BLaER1 treated with 17β-estradiol and CSF1 and Interleukin-3, amounts not matched to agents 10 nM and 100 nM (cell line): ENCODE results near the gene ASIC2.

Experiments used
- H3K27ac ChIP-seq, 11 experiments: shearing (Covaris generic); formaldehyde crosslinking; 2 replicates each; pipeline ENCODE4 v1.8.1; 2022
- H3K27me3 ChIP-seq, 11 experiments: shearing (Covaris generic); formaldehyde crosslinking; 2 replicates each; pipeline ENCODE4 v1.8.1; 2022
- H3K36me3 ChIP-seq, 11 experiments: shearing (Covaris generic); formaldehyde crosslinking; 2 replicates each; pipeline ENCODE4 v1.8.1; 2022
- H3K4me1 ChIP-seq, 10 experiments: shearing (Covaris generic); formaldehyde crosslinking; 2 replicates each; pipeline ENCODE4 v1.8.1; 2022
- H3K4me2 ChIP-seq, 11 experiments: shearing (Covaris generic); formaldehyde crosslinking; 2 replicates each; pipeline ENCODE4 v1.8.1; 2022
- H3K4me3 ChIP-seq, 10 experiments: shearing (Covaris generic); formaldehyde crosslinking; 2 replicates each; pipeline ENCODE4 v1.8.1; 2022
- H3K9ac ChIP-seq, 11 experiments: shearing (Covaris generic); formaldehyde crosslinking; 2 replicates each; pipeline ENCODE4 v1.8.1; 2022
- H3K9me3 ChIP-seq, 11 experiments: shearing (Covaris generic); formaldehyde crosslinking; replicated peaks in 1 of 11; 2 replicates each; pipeline ENCODE4 v1.8.1; 2022
- H4K20me1 ChIP-seq, 11 experiments: shearing (Covaris generic); formaldehyde crosslinking; 2 replicates each; pipeline ENCODE4 v1.8.1; 2022
- Cebpa-rat ChIP-seq, 11 experiments: shearing (Covaris generic); IDR thresholded peaks; 2 replicates each; pipeline ENCODE4 v1.8.1; 2022

Gene ASIC2

DNA sequence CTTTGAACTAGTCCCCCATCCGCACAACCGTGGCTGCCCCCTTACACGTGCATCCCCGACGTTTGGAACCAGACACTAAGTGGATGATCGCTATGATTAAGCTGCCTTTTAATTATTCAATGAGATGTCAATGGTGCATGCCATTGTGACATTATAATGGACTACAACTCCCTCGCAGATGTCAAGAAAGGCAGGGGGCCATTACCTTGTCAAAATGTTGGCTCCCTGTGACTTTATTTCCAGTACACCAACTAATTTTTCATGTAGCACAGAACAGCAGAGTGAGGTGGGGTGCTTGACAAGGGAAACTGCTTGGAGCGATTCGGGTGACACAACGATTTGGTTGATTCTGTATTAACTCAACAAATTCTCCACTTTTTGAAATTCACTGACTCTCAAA is 26.5 kb downstream of the ASIC2 start:
- Histone ChIP-seq H3K36me3 (no peaks in the 10 kb centered on the region), H3K27ac (no peak overlapping the region), H3K4me1 (peaks cover 0 to 13% (median 4%) of the 10 kb centered on the region in 10 experiments; a peak in 8 of 20 replicates), H4K20me1 (peaks cover 0 to 11% (median 0%) of the 10 kb centered on the region in 11 experiments; a peak in 1 of 22 replicates), H3K27me3 (no peaks in the 10 kb centered on the region), H3K9me3 (peaks cover 0 to 9% (median 0%) of the 10 kb centered on the region in 11 experiments; a peak in 1 of 22 replicates), H3K4me2 (no peak overlapping the region), H3K9ac (no peak overlapping the region), H3K4me3 (no peak overlapping the region)
- TF ChIP-seq Cebpa-rat (IDR thresholded peaks at IDR 0.05): no peak

DNA sequence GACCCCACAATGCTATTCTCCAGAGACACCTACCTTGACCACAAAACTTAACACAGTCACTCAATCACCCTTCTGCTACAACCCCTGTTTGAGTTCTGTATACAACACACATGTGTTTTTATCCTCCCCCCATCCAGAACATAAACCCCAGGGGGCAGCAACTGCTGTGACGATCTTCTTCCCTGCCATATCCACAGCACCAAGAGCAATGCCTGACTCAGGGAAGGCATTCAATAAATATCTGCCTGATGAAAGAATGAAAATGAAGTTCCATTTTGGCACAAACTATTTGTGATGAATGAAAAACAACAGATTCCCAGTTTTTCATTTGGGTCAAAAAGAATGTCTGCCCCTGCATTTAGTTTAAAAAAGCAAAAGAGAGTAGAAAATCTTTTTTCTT is 27.0 kb downstream of the ASIC2 start:
- Histone ChIP-seq H3K4me2 (no peak overlapping the region), H3K27ac (no peak overlapping the region), H3K36me3 (no peaks in the 10 kb centered on the region), H4K20me1 (peaks cover 0 to 11% (median 0%) of the 10 kb centered on the region in 11 experiments; a peak in 1 of 22 replicates), H3K27me3 (no peaks in the 10 kb centered on the region), H3K4me1 (peaks cover 0 to 13% (median 4%) of the 10 kb centered on the region in 10 experiments; a peak in 8 of 20 replicates), H3K4me3 (no peak overlapping the region), H3K9ac (no peak overlapping the region), H3K9me3 (peaks cover 0 to 9% (median 0%) of the 10 kb centered on the region in 11 experiments; a peak in 1 of 22 replicates)
- TF ChIP-seq Cebpa-rat (IDR thresholded peaks at IDR 0.05): no peak

DNA sequence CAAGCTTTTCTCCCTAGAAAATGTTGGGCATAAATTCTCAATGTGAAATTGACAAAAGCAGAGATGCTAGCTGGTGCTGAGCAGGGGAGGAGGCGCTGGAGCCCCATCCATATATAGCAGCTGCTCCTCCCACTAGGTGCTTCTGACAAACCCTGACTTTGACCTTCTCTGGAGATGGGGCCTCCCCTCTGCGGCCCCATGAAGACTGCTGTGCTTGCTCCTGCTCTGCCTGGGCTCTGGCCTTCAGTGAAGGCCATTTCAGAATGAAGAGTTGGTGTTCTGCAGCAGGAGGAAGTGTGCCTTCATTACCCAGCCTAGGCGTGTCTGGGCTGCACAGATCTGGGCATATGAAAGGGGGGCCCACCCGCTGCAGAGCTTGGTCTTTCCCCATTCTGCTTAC is 29.7 kb downstream of the ASIC2 start:
- Histone ChIP-seq H3K36me3 (no peaks in the 10 kb centered on the region), H3K9me3 (no peaks in the 10 kb centered on the region), H3K4me2 (no peak overlapping the region), H3K27me3 (no peaks in the 10 kb centered on the region), H3K9ac (no peak overlapping the region), H3K27ac (no peak overlapping the region), H4K20me1 (peaks cover 0 to 14% (median 0%) of the 10 kb centered on the region in 11 experiments; a peak in 3 of 22 replicates), H3K4me3 (no peak overlapping the region), H3K4me1 (no peaks in the 10 kb centered on the region)
- TF ChIP-seq Cebpa-rat (IDR thresholded peaks at IDR 0.05): no peak

DNA sequence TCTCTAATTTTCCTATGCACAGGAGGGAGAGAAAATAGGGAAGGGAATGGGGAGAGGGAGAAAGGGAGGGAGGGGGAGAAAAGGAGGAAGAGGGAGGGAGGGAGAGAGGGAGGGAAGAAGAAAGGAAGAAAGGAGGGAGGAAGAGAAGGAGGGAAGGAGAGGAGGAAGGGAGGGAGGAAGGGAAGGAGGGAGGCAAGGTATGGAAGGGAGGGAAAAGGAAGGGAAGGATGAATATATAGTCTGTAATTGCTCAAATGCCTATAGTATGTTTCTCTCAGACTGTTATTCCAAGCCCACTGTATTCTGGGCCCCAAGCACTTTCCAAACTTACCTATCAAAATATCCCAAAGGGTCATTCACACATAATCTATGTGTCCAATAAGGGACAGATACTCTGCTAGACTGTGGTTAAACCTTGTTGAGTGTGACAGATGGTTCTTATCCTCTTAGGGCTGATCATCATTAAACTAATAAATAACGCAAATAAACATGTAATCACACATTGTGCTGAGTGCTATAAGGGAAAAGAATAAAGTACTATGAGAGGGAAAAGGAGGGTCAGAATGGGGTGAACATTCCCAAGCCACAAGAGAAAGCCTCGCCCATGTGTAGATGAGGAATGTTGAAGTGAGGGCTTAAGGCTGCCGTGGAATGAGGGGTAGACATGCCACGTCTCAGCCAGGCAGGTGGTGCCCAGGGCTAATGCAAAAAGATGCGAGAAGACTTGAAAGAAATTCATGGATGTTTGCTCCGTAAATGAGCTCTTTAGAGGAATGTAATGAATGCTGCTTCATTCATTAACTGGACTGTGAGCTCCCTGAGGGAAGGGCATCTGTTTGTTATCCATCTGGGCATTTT is 30.6 kb downstream of the ASIC2 start:
- no peak for TF ChIP-seq Cebpa-rat (IDR thresholded peaks at IDR 0.05)
- H3K36me3 ChIP-seq: no peaks in the 10 kb centered on the region
- no peak overlapping the region for H3K4me2 ChIP-seq
- H3K4me3 ChIP-seq: no peak overlapping the region
- H3K27ac ChIP-seq: no peak overlapping the region
- no peaks in the 10 kb centered on the region for H3K4me1 ChIP-seq
- H3K9me3 ChIP-seq: no peaks in the 10 kb centered on the region
- peaks cover 0 to 14% (median 0%) of the 10 kb centered on the region in 11 experiments; a peak in 3 of 22 replicates for H4K20me1 ChIP-seq
- H3K27me3 ChIP-seq: no peaks in the 10 kb centered on the region
- no peak overlapping the region for H3K9ac ChIP-seq

DNA sequence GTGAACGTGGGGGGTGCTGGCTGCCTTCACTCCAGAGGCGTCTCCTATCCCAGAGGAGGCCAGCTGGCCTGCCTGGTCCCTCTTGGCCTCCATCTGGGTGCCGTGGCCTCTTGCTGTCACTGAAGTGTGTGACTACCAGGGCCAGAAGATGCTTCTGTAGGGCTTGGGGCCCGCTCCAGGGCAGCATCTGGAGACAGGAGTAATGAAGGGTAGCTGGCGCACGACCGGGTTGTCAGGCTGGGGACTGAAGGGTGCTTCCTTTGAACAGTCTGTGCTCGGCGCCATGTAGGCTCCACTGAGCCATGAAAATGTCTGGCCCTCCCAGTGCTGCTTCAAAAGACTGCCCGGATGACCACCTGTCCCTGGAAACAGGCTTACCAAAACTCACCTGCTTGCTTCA is 31.3 kb downstream of the ASIC2 start:
- Histone ChIP-seq H3K27ac (no peak overlapping the region), H3K4me2 (no peak overlapping the region), H3K36me3 (no peaks in the 10 kb centered on the region), H4K20me1 (peaks cover 0 to 14% (median 0%) of the 10 kb centered on the region in 11 experiments; a peak in 3 of 22 replicates), H3K9me3 (no peaks in the 10 kb centered on the region), H3K4me3 (no peak overlapping the region), H3K27me3 (no peaks in the 10 kb centered on the region), H3K9ac (no peak overlapping the region; a peak in 1 of 22 replicates), H3K4me1 (no peaks in the 10 kb centered on the region)
- TF ChIP-seq Cebpa-rat (IDR thresholded peaks at IDR 0.05): no peak

DNA sequence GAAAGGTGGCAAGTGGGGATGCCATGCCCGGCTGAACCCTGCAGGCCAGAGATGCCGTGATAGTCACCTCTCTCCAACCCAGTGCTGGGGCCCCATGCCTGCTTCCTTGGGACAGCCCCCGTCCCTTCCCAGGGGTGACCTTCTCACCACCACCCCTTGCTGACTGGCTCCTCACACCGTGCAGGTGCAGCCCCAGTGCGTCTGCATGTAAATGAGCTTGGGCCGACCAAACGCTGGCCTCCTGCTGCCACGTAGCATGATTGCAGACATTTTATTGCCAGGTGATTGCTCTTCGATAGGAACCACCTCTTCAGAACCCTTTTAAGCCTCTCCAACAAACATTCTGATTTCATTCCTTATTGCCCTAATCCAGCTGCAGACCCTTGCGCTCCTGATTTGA is 32.5 kb downstream of the ASIC2 start:
- H3K9ac ChIP-seq: no peak overlapping the region
- H3K4me1 ChIP-seq: no peaks in the 10 kb centered on the region
- no peak overlapping the region for H3K4me2 ChIP-seq
- H3K4me3 ChIP-seq: no peak overlapping the region
- no peak for TF ChIP-seq Cebpa-rat (IDR thresholded peaks at IDR 0.05)
- H3K9me3 ChIP-seq: no peaks in the 10 kb centered on the region
- peaks cover 0 to 14% (median 0%) of the 10 kb centered on the region in 11 experiments; a peak in 3 of 22 replicates for H4K20me1 ChIP-seq
- H3K36me3 ChIP-seq: no peaks in the 10 kb centered on the region
- H3K27me3 ChIP-seq: no peaks in the 10 kb centered on the region
- no peak overlapping the region for H3K27ac ChIP-seq

DNA sequence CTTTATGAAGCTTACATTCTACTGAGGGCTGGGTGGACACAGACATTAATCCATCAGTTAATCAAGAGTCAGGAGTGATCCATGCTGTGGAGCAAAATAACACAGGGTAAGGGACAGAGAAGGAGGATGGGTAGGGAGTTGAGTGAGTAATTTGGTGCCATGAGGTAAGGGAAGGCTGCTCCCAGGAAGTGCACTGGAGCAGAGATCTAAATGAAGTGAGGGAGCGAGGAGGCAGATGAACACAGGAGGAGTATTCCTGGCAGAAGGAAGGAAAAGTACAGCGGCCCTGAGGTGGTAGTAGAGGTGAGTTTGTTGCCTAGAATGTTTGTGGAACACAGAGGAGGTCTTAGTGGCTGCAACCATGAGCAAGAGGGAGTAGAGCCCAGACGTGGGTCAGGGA is 34.8 kb downstream of the ASIC2 start:
- no peaks in the 10 kb centered on the region for H3K4me1 ChIP-seq
- H3K9ac ChIP-seq: no peak overlapping the region
- H3K4me3 ChIP-seq: no peak overlapping the region
- peaks cover 0 to 11% (median 0%) of the 10 kb centered on the region in 11 experiments; a peak in 3 of 22 replicates for H4K20me1 ChIP-seq
- H3K27me3 ChIP-seq: no peaks in the 10 kb centered on the region
- no peak overlapping the region for H3K4me2 ChIP-seq
- no peak overlapping the region for H3K27ac ChIP-seq
- TF ChIP-seq Cebpa-rat (IDR thresholded peaks at IDR 0.05): no peak
- H3K36me3 ChIP-seq: no peaks in the 10 kb centered on the region
- no peaks in the 10 kb centered on the region for H3K9me3 ChIP-seq

DNA sequence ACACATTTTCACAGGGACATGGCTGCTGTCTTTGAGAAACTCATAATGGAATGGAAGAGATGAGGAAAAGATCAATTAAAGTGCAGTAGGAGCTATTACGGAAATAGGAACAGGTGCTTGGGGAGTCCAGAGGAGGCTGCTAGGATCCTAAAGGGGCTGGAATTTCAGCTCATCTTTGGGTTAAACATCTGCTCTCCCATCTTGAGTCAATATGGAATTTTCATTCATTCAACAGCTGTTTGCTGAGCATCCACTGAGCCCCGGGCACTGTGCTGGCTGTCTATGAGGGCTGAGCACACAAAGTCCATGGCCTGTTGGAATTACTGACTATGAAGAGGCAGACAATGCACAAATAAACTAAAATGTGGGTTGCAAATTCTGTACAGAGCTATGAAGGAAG is 47.9 kb downstream of the ASIC2 start:
- Histone ChIP-seq H3K9me3 (no peaks in the 10 kb centered on the region), H3K27me3 (no peaks in the 10 kb centered on the region), H3K27ac (no peak overlapping the region), H4K20me1 (no peaks in the 10 kb centered on the region; a peak in 2 of 22 replicates), H3K4me1 (no peaks in the 10 kb centered on the region), H3K4me2 (no peak overlapping the region), H3K9ac (no peak overlapping the region), H3K36me3 (no peaks in the 10 kb centered on the region), H3K4me3 (no peak overlapping the region)
- TF ChIP-seq Cebpa-rat (IDR thresholded peaks at IDR 0.05): no peak

DNA sequence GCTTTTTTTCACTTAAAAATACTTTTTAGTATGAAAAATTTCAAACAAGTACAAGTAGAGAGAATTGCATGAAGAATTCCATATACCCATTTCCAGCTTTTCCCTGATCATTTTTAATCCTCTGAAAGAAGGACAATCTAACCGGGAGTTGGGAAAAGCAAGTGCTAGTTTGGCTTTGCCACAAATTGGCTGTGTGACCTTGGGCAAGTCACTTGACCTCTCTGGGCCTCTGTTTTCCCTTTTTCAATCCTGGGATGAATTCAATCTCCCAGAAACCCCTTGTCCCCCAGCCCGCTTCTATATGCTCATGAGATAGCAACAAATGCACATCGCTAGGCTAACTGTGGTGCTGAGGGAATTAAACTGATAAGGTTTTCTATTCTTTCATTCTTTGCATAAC is 49.4 kb downstream of the ASIC2 start:
- Histone ChIP-seq H3K27ac (no peak overlapping the region), H3K36me3 (no peaks in the 10 kb centered on the region), H3K9me3 (no peaks in the 10 kb centered on the region), H4K20me1 (no peaks in the 10 kb centered on the region; a peak in 2 of 22 replicates), H3K4me3 (no peak overlapping the region), H3K9ac (no peak overlapping the region), H3K4me2 (no peak overlapping the region), H3K4me1 (no peaks in the 10 kb centered on the region), H3K27me3 (no peaks in the 10 kb centered on the region)
- no peak for TF ChIP-seq Cebpa-rat (IDR thresholded peaks at IDR 0.05)
